Esophagus muscularis mucosa (tissue), 3 donors: ENCODE data around the gene WDR26.

Experiments
- CTCF ChIP-seq, 3 experiments: fragments of 200-600 bp in 2 of 3; fragments of 450-650 bp in 1 of 3; sonication (generic) in 2 of 3; IDR thresholded peaks; one replicate each; pipeline ENCODE4 v1.5.1; 2017 to 2019; ENCODE audit warnings: antibody characterized with exemption in 3 of 3, mild to moderate bottlenecking in 2 of 3, moderate library complexity in 1 of 3
- POLR2A ChIP-seq: fragments of 450-650 bp; IDR thresholded peaks from one replicate; pipeline ENCODE4 v1.6.1; 2017; ENCODE audit warnings: antibody characterized with exemption, moderate library complexity, mild to moderate bottlenecking, low read depth
- POLR2AphosphoS5 ChIP-seq, 2 donors: sonication (generic); formaldehyde crosslinking; IDR thresholded peaks; one replicate each; pipeline ENCODE4 v1.6.1; 2017; ENCODE audit warnings: antibody characterized with exemption in 2 of 2

GRCh38 chr1:224359207-224359606, 75.4 kb downstream of the WDR26 start:
- TF ChIP-seq POLR2AphosphoS5 (IDR thresholded peaks at IDR 0.05) (no peak), CTCF (IDR thresholded peaks at IDR 0.05) (no peak), POLR2A (no peak)
